ENCODE results near the gene DDI2. TPM values are rescaled to one million over a fixed set of nuclear protein-coding genes. Genes with fewer than 3 reads are reported as not detected.

Gene DDI2
- total and polyA plus RNA-seq, 2 experiments from 2014 or later = 5.6 to 27.4 TPM

- Histone ChIP-seq H3K9me2 (replicated peaks; ENCODE audit: insufficient read depth) (no peaks in the 10 kb centered on the region), H3K79me2 (peaks cover 21% of the 10 kb centered on the region), H3K4me3 (no peak overlapping the region), H3K36me3 (replicated peaks; ENCODE audit: insufficient read depth, low read depth) (no peaks in the 10 kb centered on the region), H3K27me3 (no peaks in the 10 kb centered on the region), H3K4me1 (ENCODE audit: insufficient read depth) (peaks cover 10% of the 10 kb centered on the region), H3K9me3 (ENCODE audit: low read depth) (no peaks in the 10 kb centered on the region), H4K20me1 (ENCODE audit: insufficient read depth, poor library complexity, severe bottlenecking) (peaks cover 2% of the 10 kb centered on the region), H3K4me2 (no peak overlapping the region), H3K27ac (peak overlapping the region; percentile 80), H2AFZ (no peak overlapping the region)
- DNase-seq (ENCODE audit: low spot score) = peak; percentile 45
- 82% methylated on average over 7 of the region's 7 CpGs for WGBS (ENCODE audit: low lambda C conversion rate, missing lambda C conversion rate)
- TF ChIP-seq EZH2phosphoT487 (IDR thresholded peaks at IDR 0.05; ENCODE audit: low read depth, severe bottlenecking, unreplicated experiment) (no peak), CTCF (IDR thresholded peaks at IDR 0.05; ENCODE audit: poor library complexity) (no peak), EZH2 (IDR thresholded peaks at IDR 0.05; ENCODE audit: borderline replicate concordance) (no peak)
These were observed 63.5 kb downstream of the DDI2 start for GRCh38 chr1:15680561-15681348.

GRCh38 chr1:15681349-15682292, 64.4 kb downstream of the DDI2 start:
- peak; percentile 30 for DNase-seq (ENCODE audit: low spot score)
- no peak for TF ChIP-seq EZH2 (IDR thresholded peaks at IDR 0.05; ENCODE audit: borderline replicate concordance)
- TF ChIP-seq EZH2phosphoT487 (IDR thresholded peaks at IDR 0.05; ENCODE audit: low read depth, severe bottlenecking, unreplicated experiment) = no peak
- no peak for TF ChIP-seq CTCF (IDR thresholded peaks at IDR 0.05; ENCODE audit: poor library complexity)
- Histone ChIP-seq H4K20me1 (ENCODE audit: insufficient read depth, poor library complexity, severe bottlenecking) (peaks cover 11% of the 10 kb centered on the region), H3K9me2 (replicated peaks; ENCODE audit: insufficient read depth) (no peaks in the 10 kb centered on the region), H3K4me1 (ENCODE audit: insufficient read depth) (peaks cover 14% of the 10 kb centered on the region), H3K9me3 (ENCODE audit: low read depth) (no peaks in the 10 kb centered on the region), H3K4me3 (no peak overlapping the region), H3K27me3 (no peaks in the 10 kb centered on the region), H3K4me2 (no peak overlapping the region), H3K27ac (peak overlapping the region; percentile 80), H3K36me3 (replicated peaks; ENCODE audit: insufficient read depth, low read depth) (no peaks in the 10 kb centered on the region), H3K79me2 (peaks cover 29% of the 10 kb centered on the region), H2AFZ (no peak overlapping the region)
- 89% methylated on average over 12 of the region's 12 CpGs for WGBS (ENCODE audit: low lambda C conversion rate, missing lambda C conversion rate)

GRCh38 chr1:15682936-15683341, 65.7 kb downstream of the DDI2 start:
- Histone ChIP-seq H4K20me1 (ENCODE audit: insufficient read depth, poor library complexity, severe bottlenecking) (peaks cover 19% of the 10 kb centered on the region), H3K4me1 (ENCODE audit: insufficient read depth) (peaks cover 14% of the 10 kb centered on the region), H2AFZ (no peak overlapping the region), H3K36me3 (replicated peaks; ENCODE audit: insufficient read depth, low read depth) (no peaks in the 10 kb centered on the region), H3K4me3 (no peak overlapping the region), H3K27ac (no peak overlapping the region), H3K9me2 (replicated peaks; ENCODE audit: insufficient read depth) (no peaks in the 10 kb centered on the region), H3K4me2 (no peak overlapping the region), H3K9me3 (ENCODE audit: low read depth) (no peaks in the 10 kb centered on the region), H3K79me2 (peaks cover 43% of the 10 kb centered on the region), H3K27me3 (no peaks in the 10 kb centered on the region)
- TF ChIP-seq CTCF (IDR thresholded peaks at IDR 0.05; ENCODE audit: poor library complexity) (no peak), EZH2phosphoT487 (IDR thresholded peaks at IDR 0.05; ENCODE audit: low read depth, severe bottlenecking, unreplicated experiment) (no peak), EZH2 (IDR thresholded peaks at IDR 0.05; ENCODE audit: borderline replicate concordance) (no peak)
- DNase-seq (ENCODE audit: low spot score) = no peak
- 92% methylated on average over 2 of the region's 4 CpGs for WGBS (ENCODE audit: low lambda C conversion rate, missing lambda C conversion rate)
